ENCODE data around the gene ACOT2.

DNA sequence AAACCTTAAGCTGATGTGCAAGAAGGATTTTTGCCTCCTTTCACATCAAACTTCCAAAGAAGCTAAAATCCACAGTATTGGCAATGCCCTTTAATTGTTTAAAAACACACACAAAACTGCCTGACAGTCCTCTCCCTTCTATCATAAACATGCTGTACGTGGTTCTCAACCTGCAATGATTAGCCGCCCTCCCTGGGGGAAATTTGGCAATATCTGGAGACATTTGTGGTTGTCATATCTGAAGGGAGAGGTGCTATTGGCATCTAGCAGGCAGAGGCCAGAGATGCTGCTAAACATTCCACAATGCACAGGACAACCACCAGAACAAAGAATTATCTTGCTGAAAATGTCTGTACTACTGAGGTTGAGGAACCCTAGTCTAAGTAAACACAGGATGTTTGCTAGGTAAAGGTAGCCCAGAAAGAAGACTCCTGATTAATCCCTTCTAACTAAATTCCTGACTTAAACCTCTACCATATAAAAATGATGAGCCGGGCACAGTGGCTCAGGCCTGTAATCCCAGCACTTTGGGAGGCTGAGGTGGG lies 44.5 kb downstream of the ACOT2 start:
- TF ChIP-seq SMC3 (IDR thresholded peaks at IDR 0.05; ENCODE audit: low read depth, low read length) (no peak), RAD21 (IDR thresholded peaks at IDR 0.05; ENCODE audit: low read length) (no peak), TAF1 (IDR thresholded peaks at IDR 0.05; ENCODE audit: borderline replicate concordance, low read depth, low read length) (no peak), YY1 (IDR thresholded peaks at IDR 0.05; ENCODE audit: low read depth) (no peak), POLR2AphosphoS5 (IDR thresholded peaks at IDR 0.05; ENCODE audit: low read depth, low read length) (no peak), SIN3A (IDR thresholded peaks at IDR 0.05; ENCODE audit: borderline replicate concordance, low read depth, low read length) (no peak), EZH2phosphoT487 (IDR thresholded peaks at IDR 0.05; ENCODE audit: borderline replicate concordance, low read depth) (no peak), EP300 (IDR thresholded peaks at IDR 0.05; ENCODE audit: borderline replicate concordance in 1 of 2, low read depth in 1 of 2, low read length in 1 of 2) (no peak)
- TF ChIP-seq, protein P1, sequence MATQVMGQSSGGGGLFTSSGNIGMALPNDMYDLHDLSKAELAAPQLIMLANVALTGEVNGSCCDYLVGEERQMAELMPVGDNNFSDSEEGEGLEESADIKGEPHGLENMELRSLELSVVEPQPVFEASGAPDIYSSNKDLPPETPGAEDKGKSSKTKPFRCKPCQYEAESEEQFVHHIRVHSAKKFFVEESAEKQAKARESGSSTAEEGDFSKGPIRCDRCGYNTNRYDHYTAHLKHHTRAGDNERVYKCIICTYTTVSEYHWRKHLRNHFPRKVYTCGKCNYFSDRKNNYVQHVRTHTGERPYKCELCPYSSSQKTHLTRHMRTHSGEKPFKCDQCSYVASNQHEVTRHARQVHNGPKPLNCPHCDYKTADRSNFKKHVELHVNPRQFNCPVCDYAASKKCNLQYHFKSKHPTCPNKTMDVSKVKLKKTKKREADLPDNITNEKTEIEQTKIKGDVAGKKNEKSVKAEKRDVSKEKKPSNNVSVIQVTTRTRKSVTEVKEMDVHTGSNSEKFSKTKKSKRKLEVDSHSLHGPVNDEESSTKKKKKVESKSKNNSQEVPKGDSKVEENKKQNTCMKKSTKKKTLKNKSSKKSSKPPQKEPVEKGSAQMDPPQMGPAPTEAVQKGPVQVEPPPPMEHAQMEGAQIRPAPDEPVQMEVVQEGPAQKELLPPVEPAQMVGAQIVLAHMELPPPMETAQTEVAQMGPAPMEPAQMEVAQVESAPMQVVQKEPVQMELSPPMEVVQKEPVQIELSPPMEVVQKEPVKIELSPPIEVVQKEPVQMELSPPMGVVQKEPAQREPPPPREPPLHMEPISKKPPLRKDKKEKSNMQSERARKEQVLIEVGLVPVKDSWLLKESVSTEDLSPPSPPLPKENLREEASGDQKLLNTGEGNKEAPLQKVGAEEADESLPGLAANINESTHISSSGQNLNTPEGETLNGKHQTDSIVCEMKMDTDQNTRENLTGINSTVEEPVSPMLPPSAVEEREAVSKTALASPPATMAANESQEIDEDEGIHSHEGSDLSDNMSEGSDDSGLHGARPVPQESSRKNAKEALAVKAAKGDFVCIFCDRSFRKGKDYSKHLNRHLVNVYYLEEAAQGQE (IDR thresholded peaks at IDR 0.05; ENCODE audit: low read depth, low read length) = no peak
- TF ChIP-seq, protein P2, sequence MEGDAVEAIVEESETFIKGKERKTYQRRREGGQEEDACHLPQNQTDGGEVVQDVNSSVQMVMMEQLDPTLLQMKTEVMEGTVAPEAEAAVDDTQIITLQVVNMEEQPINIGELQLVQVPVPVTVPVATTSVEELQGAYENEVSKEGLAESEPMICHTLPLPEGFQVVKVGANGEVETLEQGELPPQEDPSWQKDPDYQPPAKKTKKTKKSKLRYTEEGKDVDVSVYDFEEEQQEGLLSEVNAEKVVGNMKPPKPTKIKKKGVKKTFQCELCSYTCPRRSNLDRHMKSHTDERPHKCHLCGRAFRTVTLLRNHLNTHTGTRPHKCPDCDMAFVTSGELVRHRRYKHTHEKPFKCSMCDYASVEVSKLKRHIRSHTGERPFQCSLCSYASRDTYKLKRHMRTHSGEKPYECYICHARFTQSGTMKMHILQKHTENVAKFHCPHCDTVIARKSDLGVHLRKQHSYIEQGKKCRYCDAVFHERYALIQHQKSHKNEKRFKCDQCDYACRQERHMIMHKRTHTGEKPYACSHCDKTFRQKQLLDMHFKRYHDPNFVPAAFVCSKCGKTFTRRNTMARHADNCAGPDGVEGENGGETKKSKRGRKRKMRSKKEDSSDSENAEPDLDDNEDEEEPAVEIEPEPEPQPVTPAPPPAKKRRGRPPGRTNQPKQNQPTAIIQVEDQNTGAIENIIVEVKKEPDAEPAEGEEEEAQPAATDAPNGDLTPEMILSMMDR (IDR thresholded peaks at IDR 0.05) = no peak
- TF ChIP-seq, protein P3, sequence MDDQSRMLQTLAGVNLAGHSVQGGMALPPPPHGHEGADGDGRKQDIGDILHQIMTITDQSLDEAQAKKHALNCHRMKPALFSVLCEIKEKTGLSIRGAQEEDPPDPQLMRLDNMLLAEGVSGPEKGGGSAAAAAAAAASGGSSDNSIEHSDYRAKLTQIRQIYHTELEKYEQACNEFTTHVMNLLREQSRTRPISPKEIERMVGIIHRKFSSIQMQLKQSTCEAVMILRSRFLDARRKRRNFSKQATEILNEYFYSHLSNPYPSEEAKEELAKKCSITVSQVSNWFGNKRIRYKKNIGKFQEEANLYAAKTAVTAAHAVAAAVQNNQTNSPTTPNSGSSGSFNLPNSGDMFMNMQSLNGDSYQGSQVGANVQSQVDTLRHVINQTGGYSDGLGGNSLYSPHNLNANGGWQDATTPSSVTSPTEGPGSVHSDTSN (IDR thresholded peaks at IDR 0.05) = no peak
- TF ChIP-seq, protein P4, sequence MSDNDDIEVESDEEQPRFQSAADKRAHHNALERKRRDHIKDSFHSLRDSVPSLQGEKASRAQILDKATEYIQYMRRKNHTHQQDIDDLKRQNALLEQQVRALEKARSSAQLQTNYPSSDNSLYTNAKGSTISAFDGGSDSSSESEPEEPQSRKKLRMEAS (IDR thresholded peaks at IDR 0.05; ENCODE audit: low read depth) = no peak

Measured in SK-N-SH (cell line).